ENCODE data around the gene PLXNA4. TPM values are rescaled to one million over a fixed set of nuclear protein-coding genes. Genes with fewer than 3 reads are reported as not detected.

Gene PLXNA4
- total RNA-seq, 4 donors from 2014 or later = 1.1 to 2.8 (median 1.4) TPM

DNA sequence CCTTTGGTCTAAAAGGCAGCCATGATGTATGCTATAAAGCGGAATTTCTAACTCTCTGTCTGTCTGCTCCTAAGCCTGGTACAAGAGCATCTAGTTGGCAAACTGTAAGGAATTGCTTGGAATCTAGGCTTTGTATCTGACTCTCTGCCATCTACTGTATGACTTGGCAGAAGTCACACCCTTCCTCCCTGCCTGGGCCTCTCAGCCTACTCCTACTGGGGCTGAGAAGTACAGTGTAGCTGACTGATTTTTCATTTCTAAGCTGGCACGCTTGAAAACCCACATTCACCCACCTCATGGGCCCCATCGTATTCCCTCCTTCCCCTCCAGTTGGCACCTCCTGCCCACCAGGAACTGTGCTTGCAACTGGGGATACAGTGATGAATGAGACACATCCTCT, 435.2 kb downstream of the PLXNA4 start:
- Histone ChIP-seq H3K27ac (no peak overlapping the region), H3K4me3 (no peak overlapping the region), H3K36me3 (no peaks in the 10 kb centered on the region), H3K27me3 (no peaks in the 10 kb centered on the region), H3K4me1 (no peaks in the 10 kb centered on the region), H3K9me3 (no peaks in the 10 kb centered on the region)
- intact Hi-C loops (cut with DNase I; ENCODE audit: low total_unique reads) (no loop called here), in situ Hi-C loops (cut with MboI; ENCODE audit: low pct_ligation_motif_present in 1 of 4, low pct_unique_long_range_greater_than_20kb in 1 of 4, low sequenced_read_pairs in 3 of 4) (no loop called here)
- WGBS, 2 donors (ENCODE audit: low coverage in 1 of 2) = 67 to 75% methylated on average over 1 to 3 of the region's 3 CpGs
- no peak for TF ChIP-seq POLR2A (IDR thresholded peaks at IDR 0.05)
- no peak for TF ChIP-seq EP300 (IDR thresholded peaks at IDR 0.05; ENCODE audit: low read depth)
- TF ChIP-seq POLR2AphosphoS5 (IDR thresholded peaks at IDR 0.05) = no peak
- no peak for TF ChIP-seq CTCF (IDR thresholded peaks at IDR 0.05)
- DNase-seq = no peak

DNA sequence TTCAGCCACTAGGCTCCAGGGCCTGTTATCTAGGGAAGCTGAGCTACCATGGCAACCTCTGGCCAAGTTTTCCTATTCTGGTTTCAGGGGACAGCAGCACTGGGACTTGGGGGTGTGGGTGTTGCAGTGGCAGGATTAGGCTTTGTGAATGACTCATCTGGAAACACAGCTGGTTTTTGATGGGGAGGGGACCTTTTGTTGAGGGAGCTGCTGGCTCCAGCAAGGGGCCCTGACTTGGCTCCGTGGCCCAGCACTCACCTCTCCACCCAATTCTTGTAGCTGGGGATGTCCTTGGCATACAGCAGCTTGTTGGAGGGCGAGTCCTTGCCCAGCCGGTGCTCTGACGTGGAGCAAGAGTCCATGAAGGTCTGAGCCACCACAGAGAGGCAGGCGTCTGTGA, 435.9 kb downstream of the PLXNA4 start:
- Histone ChIP-seq H3K4me3 (no peak overlapping the region), H3K9me3 (no peaks in the 10 kb centered on the region), H3K4me1 (no peaks in the 10 kb centered on the region), H3K36me3 (no peaks in the 10 kb centered on the region), H3K27ac (no peak overlapping the region), H3K27me3 (no peaks in the 10 kb centered on the region)
- TF ChIP-seq POLR2AphosphoS5 (IDR thresholded peaks at IDR 0.05) (no peak), POLR2A (IDR thresholded peaks at IDR 0.05) (no peak), CTCF (IDR thresholded peaks at IDR 0.05) (no peak), EP300 (IDR thresholded peaks at IDR 0.05; ENCODE audit: low read depth) (no peak)
- 86% methylated on average over 2 of the region's 5 CpGs; no CpG with 5 or more reads in 1 of the 2 donors for WGBS, 2 donors (ENCODE audit: low coverage in 1 of 2)
- DNase-seq = no peak
- in situ Hi-C loops (cut with MboI; ENCODE audit: low pct_ligation_motif_present in 1 of 4, low pct_unique_long_range_greater_than_20kb in 1 of 4, low sequenced_read_pairs in 3 of 4) (no loop called here), intact Hi-C loops (cut with DNase I; ENCODE audit: low total_unique reads) (no loop called here)

DNA sequence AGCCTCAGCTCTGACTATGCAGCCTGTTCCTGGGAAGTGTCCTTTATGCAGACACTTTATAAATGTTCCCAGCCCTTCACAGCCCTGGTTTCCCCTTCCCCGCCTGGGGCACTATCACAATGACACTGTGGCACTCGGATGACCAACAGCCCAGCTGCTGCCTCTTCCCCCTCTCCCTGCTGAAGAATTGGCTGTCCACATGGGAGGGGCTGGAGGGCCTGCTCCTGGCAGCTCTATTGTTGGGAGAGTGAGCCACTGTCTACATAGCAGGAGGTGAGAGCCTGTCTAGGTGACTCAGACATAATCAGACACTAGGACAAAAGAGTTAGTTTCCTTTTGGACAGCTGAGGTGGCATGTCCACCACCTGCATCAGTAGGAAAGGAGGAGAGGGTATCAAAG, 437.5 kb downstream of the PLXNA4 start:
- in situ Hi-C loops (cut with MboI; ENCODE audit: low pct_ligation_motif_present in 1 of 4, low pct_unique_long_range_greater_than_20kb in 1 of 4, low sequenced_read_pairs in 3 of 4) = no loop called here
- H3K27me3 ChIP-seq = no peaks in the 10 kb centered on the region
- no peaks in the 10 kb centered on the region for H3K9me3 ChIP-seq
- TF ChIP-seq POLR2AphosphoS5 (IDR thresholded peaks at IDR 0.05) (no peak), CTCF (IDR thresholded peaks at IDR 0.05) (no peak), EP300 (IDR thresholded peaks at IDR 0.05; ENCODE audit: low read depth) (no peak), POLR2A (IDR thresholded peaks at IDR 0.05) (no peak)
- 81 to 100% methylated on average over 1 to 2 of the region's 2 CpGs for WGBS, 2 donors (ENCODE audit: low coverage in 1 of 2)
- H3K4me1 ChIP-seq = no peaks in the 10 kb centered on the region
- DNase-seq = no peak
- intact Hi-C loops (cut with DNase I; ENCODE audit: low total_unique reads) = no loop called here
- H3K27ac ChIP-seq = no peak overlapping the region
- H3K4me3 ChIP-seq = no peak overlapping the region
- H3K36me3 ChIP-seq = no peaks in the 10 kb centered on the region

GRCh38 chr7:132137681-132138080, 438.6 kb downstream of the PLXNA4 start:
- no peak for DNase-seq
- H3K27ac ChIP-seq = no peak overlapping the region
- in situ Hi-C loops (cut with MboI; ENCODE audit: low pct_ligation_motif_present in 1 of 4, low pct_unique_long_range_greater_than_20kb in 1 of 4, low sequenced_read_pairs in 3 of 4) (no loop called here), intact Hi-C loops (cut with DNase I; ENCODE audit: low total_unique reads) (no loop called here)
- H3K9me3 ChIP-seq = no peaks in the 10 kb centered on the region
- WGBS, 2 donors (ENCODE audit: low coverage in 1 of 2) = 85 to 92% methylated on average over 5 of the region's 5 CpGs
- H3K27me3 ChIP-seq = no peaks in the 10 kb centered on the region
- H3K36me3 ChIP-seq = no peaks in the 10 kb centered on the region
- H3K4me1 ChIP-seq = no peaks in the 10 kb centered on the region
- no peak overlapping the region for H3K4me3 ChIP-seq
- TF ChIP-seq CTCF (IDR thresholded peaks at IDR 0.05) (no peak), POLR2AphosphoS5 (IDR thresholded peaks at IDR 0.05) (no peak), POLR2A (IDR thresholded peaks at IDR 0.05) (no peak), EP300 (IDR thresholded peaks at IDR 0.05; ENCODE audit: low read depth) (no peak)
